HFF-Myc (cell line): ENCODE measurements around the gene DOCK7.
A peak's percentile ranks its signal among the peaks of the same experiment; 100 is the strongest.

Experiments used
- DNase-seq: peaks from one replicate; pipeline ENCODE4 v3.0.0-alpha.2; 2011; ENCODE audit warnings: low read depth; ENCODE audit errors: extremely low read depth
- H3K4me3 ChIP-seq: replicated peaks from 2 replicates; pipeline ENCODE4 v1.5.1; 2011; ENCODE audit warnings: low read depth, mild to moderate bottlenecking, control low read depth, low read length
- CTCF ChIP-seq: IDR thresholded peaks from 2 replicates; pipeline ENCODE4 v1.5.1; 2012; ENCODE audit warnings: mild to moderate bottlenecking, low read depth, low read length, control low read depth; ENCODE audit errors: missing control alignments

DOCK7 gene

GRCh38 chr1:62514746-62515423 is 173.3 kb downstream of the DOCK7 start:
- DNase-seq, result no peak

GRCh38 chr1:62513013-62513412 is 175.2 kb downstream of the DOCK7 start:
- TF ChIP-seq CTCF, result no peak
- H3K4me3 ChIP-seq, result no peak overlapping the region
- no peak for DNase-seq

More at GRCh38 chr1:62514746-62515423, 173.3 kb downstream of the DOCK7 start:
- TF ChIP-seq CTCF, result no peak
- H3K4me3 ChIP-seq, result no peak overlapping the region

GRCh38 chr1:62509028-62509427 is 179.2 kb downstream of the DOCK7 start:
- no peak for DNase-seq
- no peak overlapping the region for H3K4me3 ChIP-seq
- no peak for TF ChIP-seq CTCF

GRCh38 chr1:62508187-62508758 is 179.9 kb downstream of the DOCK7 start:
- H3K4me3 ChIP-seq, result no peak overlapping the region
- peak; percentile 12 for DNase-seq
- TF ChIP-seq CTCF, result peak; percentile 42

- H3K4me3 ChIP-seq, result no peak overlapping the region
- TF ChIP-seq CTCF, result no peak
- DNase-seq, result no peak
Observed at GRCh38 chr1:62500210-62500609, 188.0 kb downstream of the DOCK7 start.

- no peak for TF ChIP-seq CTCF
Observed at GRCh38 chr1:62494137-62494536, 194.0 kb downstream of the DOCK7 start.

More at GRCh38 chr1:62494137-62494536, 194.0 kb downstream of the DOCK7 start:
- no peak for DNase-seq
- H3K4me3 ChIP-seq, result no peak overlapping the region
